Hematopoietic multipotent progenitor cell treated with erythropoietin and hydrocortisone succinate and interleukin-3 and kit ligand, for 6 days (in vitro differentiated cells): ENCODE data around the gene CACNA2D2.

Source experiments
- DNase-seq: peaks from one replicate; pipeline ENCODE4 v3.0.0-alpha.2; 2015

The CACNA2D2 gene

GRCh38 chr3:50454481-50455070 is 48.9 kb downstream of the CACNA2D2 start:
- no peak for DNase-seq

GRCh38 chr3:50453907-50454306 is 49.5 kb downstream of the CACNA2D2 start:
- DNase-seq, result no peak

GRCh38 chr3:50450209-50450921 is 53.1 kb downstream of the CACNA2D2 start:
- peak; percentile 35 for DNase-seq

GRCh38 chr3:50448752-50449539 is 54.5 kb downstream of the CACNA2D2 start:
- DNase-seq, result no peak

GRCh38 chr3:50447290-50447840 is 56.1 kb downstream of the CACNA2D2 start:
- DNase-seq, result no peak

- no peak for DNase-seq
Observed at GRCh38 chr3:50445919-50446318, 57.5 kb downstream of the CACNA2D2 start.

- no peak for DNase-seq
Observed at GRCh38 chr3:50444782-50445181, 58.7 kb downstream of the CACNA2D2 start.

GRCh38 chr3:50444213-50444612 is 59.2 kb downstream of the CACNA2D2 start:
- no peak for DNase-seq

GRCh38 chr3:50442945-50443579 is 60.4 kb downstream of the CACNA2D2 start:
- DNase-seq, result no peak

- DNase-seq, result no peak
Observed at GRCh38 chr3:50441424-50442217, 61.8 kb downstream of the CACNA2D2 start.

GRCh38 chr3:50436114-50436674 is 67.2 kb downstream of the CACNA2D2 start:
- peak; percentile 82 for DNase-seq

- DNase-seq, result peak; percentile 50
Observed at GRCh38 chr3:50435371-50436113, 67.9 kb downstream of the CACNA2D2 start.

GRCh38 chr3:50433954-50434353 is 69.5 kb downstream of the CACNA2D2 start:
- no peak for DNase-seq

- no peak for DNase-seq
Observed at GRCh38 chr3:50430950-50431435, 72.4 kb downstream of the CACNA2D2 start.

- DNase-seq, result no peak
Observed at GRCh38 chr3:50430191-50430590, 73.2 kb downstream of the CACNA2D2 start.

GRCh38 chr3:50428007-50428633 is 75.3 kb downstream of the CACNA2D2 start:
- DNase-seq, result peak; percentile 47

GRCh38 chr3:50427217-50427616 is 76.2 kb downstream of the CACNA2D2 start:
- DNase-seq, result no peak

GRCh38 chr3:50425911-50426310 is 77.5 kb downstream of the CACNA2D2 start:
- DNase-seq, result no peak

- no peak for DNase-seq
Observed at GRCh38 chr3:50423543-50423942, 79.9 kb downstream of the CACNA2D2 start.

- no peak for DNase-seq
Observed at GRCh38 chr3:50422153-50422552, 81.3 kb downstream of the CACNA2D2 start.
